Liver (tissue), 9 donors: ENCODE data around the gene MAPK4. TPM values are rescaled to one million over a fixed set of nuclear protein-coding genes. Genes with fewer than 3 reads are reported as not detected.

ENCODE experiments used
- DNase-seq: peaks from one replicate; pipeline ENCODE4 v3.0.0-alpha.2; 2017; ENCODE audit warnings: low spot score
- H3K27ac ChIP-seq, 2 donors: one replicate each; pipeline ENCODE4 v1.7.0; 2013; ENCODE audit warnings: inconsistent platforms in 2 of 2, low read length in 2 of 2, control low read depth in 1 of 2, low read depth in 1 of 2, mild to moderate bottlenecking in 1 of 2
- H3K27me3 ChIP-seq, 4 donors: one replicate each; pipeline versions ENCODE4 v1.6.1 to v1.7.0; 2013; ENCODE audit warnings: low read length in 3 of 4, inconsistent platforms in 1 of 4, mild to moderate bottlenecking in 1 of 4, moderate library complexity in 1 of 4; ENCODE audit not compliant: control insufficient read depth in 4 of 4, insufficient read depth in 4 of 4
- H3K36me3 ChIP-seq, 4 donors: one replicate each; pipeline versions ENCODE4 v1.6.1 to v1.7.0; 2013; ENCODE audit warnings: low read length in 3 of 4, mild to moderate bottlenecking in 3 of 4, low read depth in 1 of 4, moderate library complexity in 1 of 4; ENCODE audit not compliant: control insufficient read depth in 4 of 4, insufficient read depth in 3 of 4
- H3K4me1 ChIP-seq, 4 donors: one replicate each; pipeline versions ENCODE4 v1.6.1 to v1.7.0; 2013; ENCODE audit warnings: low read length in 3 of 4, mild to moderate bottlenecking in 3 of 4, moderate library complexity in 1 of 4; ENCODE audit not compliant: control insufficient read depth in 4 of 4, insufficient read depth in 4 of 4
- H3K4me3 ChIP-seq, 3 donors: one replicate each; pipeline versions ENCODE4 v1.6.1 to v1.7.0; 2013; ENCODE audit warnings: low read length in 3 of 3, control low read depth in 1 of 3, low read depth in 1 of 3, mild to moderate bottlenecking in 1 of 3
- H3K9ac ChIP-seq, 2 donors: one replicate each; pipeline ENCODE4 v1.7.0; 2013; ENCODE audit warnings: low read length in 2 of 2, mild to moderate bottlenecking in 2 of 2, moderate library complexity in 2 of 2, control low read depth in 1 of 2, low read depth in 1 of 2
- H3K9me3 ChIP-seq, 4 donors: one replicate each; pipeline versions ENCODE4 v1.6.1 to v1.7.0; 2013; ENCODE audit warnings: low read length in 3 of 4; ENCODE audit not compliant: control insufficient read depth in 4 of 4
- ATF3 ChIP-seq: IDR thresholded peaks from 2 replicates; pipeline ENCODE4 v1.6.1; 2016; ENCODE audit warnings: antibody characterized with exemption
- CTCF ChIP-seq: fragments of 150-350 bp; IDR thresholded peaks from 2 replicates; pipeline ENCODE4 v1.5.1; 2017; ENCODE audit warnings: improper control_type of control experiment, low read depth, low read length; ENCODE audit not compliant: missing input control
- FOXA1 ChIP-seq: IDR thresholded peaks from 2 replicates; pipeline ENCODE4 v1.6.1; 2016; ENCODE audit warnings: antibody characterized with exemption
- FOXA2 ChIP-seq: IDR thresholded peaks from 2 replicates; pipeline ENCODE4 v1.6.1; 2016; ENCODE audit warnings: antibody characterized with exemption
- GABPA ChIP-seq, 2 donors: IDR thresholded peaks in 1 of 2; conservative IDR thresholded peaks in 1 of 2; 2 replicates each; pipeline ENCODE4 v1.6.1; 2016; ENCODE audit warnings: antibody characterized with exemption in 2 of 2, mild to moderate bottlenecking in 1 of 2, moderate library complexity in 1 of 2
- HNF4A ChIP-seq, 2 donors: conservative IDR thresholded peaks; 2 replicates each; pipeline ENCODE4 v1.6.1; 2016; ENCODE audit warnings: antibody characterized with exemption in 2 of 2, mild to moderate bottlenecking in 2 of 2
- HNF4G ChIP-seq: IDR thresholded peaks from 2 replicates; pipeline ENCODE4 v1.6.1; 2016; ENCODE audit warnings: antibody characterized with exemption
- JUND ChIP-seq, 2 donors: IDR thresholded peaks; 2 replicates each; pipeline ENCODE4 v1.6.1; 2016; ENCODE audit warnings: antibody characterized with exemption in 2 of 2
- NR2F2 ChIP-seq: IDR thresholded peaks from 2 replicates; pipeline ENCODE4 v1.6.1; 2016; ENCODE audit warnings: antibody characterized with exemption
- RAD21 ChIP-seq, 2 donors: IDR thresholded peaks; 2 replicates each; pipeline ENCODE4 v1.6.1; 2016; ENCODE audit warnings: antibody characterized with exemption in 2 of 2, mild to moderate bottlenecking in 2 of 2
- RXRA ChIP-seq, 2 donors: IDR thresholded peaks; 2 replicates each; pipeline ENCODE4 v1.6.1; 2017 to 2018; ENCODE audit warnings: antibody characterized with exemption in 2 of 2, mild to moderate bottlenecking in 1 of 2
- SP1 ChIP-seq: IDR thresholded peaks from 2 replicates; pipeline ENCODE4 v1.6.1; 2018; ENCODE audit warnings: antibody characterized with exemption, mild to moderate bottlenecking
- TAF1 ChIP-seq: conservative IDR thresholded peaks from 2 replicates; pipeline ENCODE4 v1.6.1; 2016; ENCODE audit warnings: antibody characterized with exemption, mild to moderate bottlenecking
- WGBS: extraction: QIAGEN DNeasy Blood & Tissue Kit; methylation state at CpG from one replicate; pipeline ENCODE4 v1.1.7; 2013; 5-methylcytosine and 5-hydroxymethylcytosine counted together
- polyA plus RNA-seq, 2 donors: library from polyadenylated mRNA; stranded (reverse) in 1 of 2; unstranded in 1 of 2; fragments of 200-250 nt in 1 of 2; fragments of >200 nt in 1 of 2; fragmentation: Nextera tagmentation in 1 of 2; extraction: Ambion mirVana in 1 of 2; gene quantifications; one replicate each; pipeline versions ENCODE4 v1.2.1 to v1.2.3, GENCODE V29; 2013 to 2015
- total RNA-seq, 2 donors: library from RNA; depleted of rRNA; stranded (reverse); fragments of >200 nt; gene quantifications; one replicate each; pipeline ENCODE4 v1.2.3, GENCODE V29; 2014
- TF ChIP-seq, protein P1 (sequence below): IDR thresholded peaks from 2 replicates; pipeline ENCODE4 v1.6.1; 2016; ENCODE audit warnings: antibody characterized with exemption
- TF ChIP-seq, protein P2 (sequence below): IDR thresholded peaks from 2 replicates; pipeline ENCODE4 v1.6.1; 2016; ENCODE audit warnings: antibody characterized with exemption, mild to moderate bottlenecking
- donor health status: healthy.
- donor health status: healthy.
- donor health status: healthy.
- donor health status: healthy.
- donor health status: healthy.

MAPK4 gene
- total and polyA plus RNA-seq, 4 donors = under 0.01 to 4.9 (median 1.5) TPM

DNA sequence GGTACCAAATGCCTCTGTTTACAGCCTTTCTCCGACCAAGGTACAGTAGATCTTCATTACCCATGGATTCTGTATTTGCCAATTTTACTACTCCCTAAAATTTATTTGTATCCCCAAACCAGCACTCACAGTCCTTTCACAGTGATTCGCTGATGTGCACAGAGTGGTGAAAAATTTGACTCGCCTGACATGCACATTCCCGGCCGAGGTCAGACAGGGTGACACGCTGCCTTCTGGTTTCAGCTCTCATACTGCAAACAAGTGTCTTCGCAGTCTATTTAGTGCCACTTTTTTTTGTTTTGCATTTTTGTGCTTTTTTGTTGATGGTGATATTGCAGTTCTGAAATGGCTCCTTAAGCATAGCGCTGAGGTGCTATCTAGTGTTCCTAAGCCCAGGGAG lies 71.0 kb downstream of the MAPK4 start:
- 80% methylated on average over 8 of the region's 8 CpGs for WGBS
- TF ChIP-seq FOXA2 = no peak
- no peak for TF ChIP-seq TAF1
- TF ChIP-seq CTCF = no peak
- TF ChIP-seq, protein P1, sequence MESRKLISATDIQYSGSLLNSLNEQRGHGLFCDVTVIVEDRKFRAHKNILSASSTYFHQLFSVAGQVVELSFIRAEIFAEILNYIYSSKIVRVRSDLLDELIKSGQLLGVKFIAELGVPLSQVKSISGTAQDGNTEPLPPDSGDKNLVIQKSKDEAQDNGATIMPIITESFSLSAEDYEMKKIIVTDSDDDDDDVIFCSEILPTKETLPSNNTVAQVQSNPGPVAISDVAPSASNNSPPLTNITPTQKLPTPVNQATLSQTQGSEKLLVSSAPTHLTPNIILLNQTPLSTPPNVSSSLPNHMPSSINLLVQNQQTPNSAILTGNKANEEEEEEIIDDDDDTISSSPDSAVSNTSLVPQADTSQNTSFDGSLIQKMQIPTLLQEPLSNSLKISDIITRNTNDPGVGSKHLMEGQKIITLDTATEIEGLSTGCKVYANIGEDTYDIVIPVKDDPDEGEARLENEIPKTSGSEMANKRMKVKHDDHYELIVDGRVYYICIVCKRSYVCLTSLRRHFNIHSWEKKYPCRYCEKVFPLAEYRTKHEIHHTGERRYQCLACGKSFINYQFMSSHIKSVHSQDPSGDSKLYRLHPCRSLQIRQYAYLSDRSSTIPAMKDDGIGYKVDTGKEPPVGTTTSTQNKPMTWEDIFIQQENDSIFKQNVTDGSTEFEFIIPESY = no peak
- TF ChIP-seq RXRA (IDR thresholded peaks at IDR 0.05) = no peak
- TF ChIP-seq ATF3 = no peak
- TF ChIP-seq SP1 = no peak
- no peak for TF ChIP-seq HNF4A (conservative IDR thresholded peaks at IDR 0.05)
- no peak for TF ChIP-seq HNF4G
- no peak for TF ChIP-seq NR2F2
- TF ChIP-seq RAD21 (IDR thresholded peaks at IDR 0.05) = no peak
- TF ChIP-seq, protein P2, sequence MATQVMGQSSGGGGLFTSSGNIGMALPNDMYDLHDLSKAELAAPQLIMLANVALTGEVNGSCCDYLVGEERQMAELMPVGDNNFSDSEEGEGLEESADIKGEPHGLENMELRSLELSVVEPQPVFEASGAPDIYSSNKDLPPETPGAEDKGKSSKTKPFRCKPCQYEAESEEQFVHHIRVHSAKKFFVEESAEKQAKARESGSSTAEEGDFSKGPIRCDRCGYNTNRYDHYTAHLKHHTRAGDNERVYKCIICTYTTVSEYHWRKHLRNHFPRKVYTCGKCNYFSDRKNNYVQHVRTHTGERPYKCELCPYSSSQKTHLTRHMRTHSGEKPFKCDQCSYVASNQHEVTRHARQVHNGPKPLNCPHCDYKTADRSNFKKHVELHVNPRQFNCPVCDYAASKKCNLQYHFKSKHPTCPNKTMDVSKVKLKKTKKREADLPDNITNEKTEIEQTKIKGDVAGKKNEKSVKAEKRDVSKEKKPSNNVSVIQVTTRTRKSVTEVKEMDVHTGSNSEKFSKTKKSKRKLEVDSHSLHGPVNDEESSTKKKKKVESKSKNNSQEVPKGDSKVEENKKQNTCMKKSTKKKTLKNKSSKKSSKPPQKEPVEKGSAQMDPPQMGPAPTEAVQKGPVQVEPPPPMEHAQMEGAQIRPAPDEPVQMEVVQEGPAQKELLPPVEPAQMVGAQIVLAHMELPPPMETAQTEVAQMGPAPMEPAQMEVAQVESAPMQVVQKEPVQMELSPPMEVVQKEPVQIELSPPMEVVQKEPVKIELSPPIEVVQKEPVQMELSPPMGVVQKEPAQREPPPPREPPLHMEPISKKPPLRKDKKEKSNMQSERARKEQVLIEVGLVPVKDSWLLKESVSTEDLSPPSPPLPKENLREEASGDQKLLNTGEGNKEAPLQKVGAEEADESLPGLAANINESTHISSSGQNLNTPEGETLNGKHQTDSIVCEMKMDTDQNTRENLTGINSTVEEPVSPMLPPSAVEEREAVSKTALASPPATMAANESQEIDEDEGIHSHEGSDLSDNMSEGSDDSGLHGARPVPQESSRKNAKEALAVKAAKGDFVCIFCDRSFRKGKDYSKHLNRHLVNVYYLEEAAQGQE = no peak
- Histone ChIP-seq H3K9me3 (no peaks in the 10 kb centered on the region), H3K36me3 (no peaks in the 10 kb centered on the region), H3K4me3 (no peak overlapping the region), H3K27ac (no peak overlapping the region), H3K9ac (no peak overlapping the region), H3K27me3 (no peaks in the 10 kb centered on the region), H3K4me1 (no peaks in the 10 kb centered on the region)
- no peak for DNase-seq

GRCh38 chr18:50632895-50633515 lies 73.1 kb downstream of the MAPK4 start:
- H3K9ac ChIP-seq = no peak overlapping the region
- no peak for DNase-seq
- H3K27ac ChIP-seq = no peak overlapping the region
- WGBS = 77% methylated on average over 8 of the region's 8 CpGs
- no peaks in the 10 kb centered on the region for H3K36me3 ChIP-seq
- H3K4me1 ChIP-seq = no peaks in the 10 kb centered on the region
- no peaks in the 10 kb centered on the region for H3K9me3 ChIP-seq
- no peak overlapping the region for H3K4me3 ChIP-seq
- H3K27me3 ChIP-seq = no peaks in the 10 kb centered on the region
- TF ChIP-seq, protein P2 = no peak
- TF ChIP-seq RXRA (IDR thresholded peaks at IDR 0.05) (no peak), HNF4A (conservative IDR thresholded peaks at IDR 0.05) (no peak), ATF3 (no peak), JUND (IDR thresholded peaks at IDR 0.05) (no peak), GABPA (IDR thresholded peaks at IDR 0.05 in 1 of 2, conservative IDR thresholded peaks at IDR 0.05 in 1 of 2) (no peak), CTCF (no peak), SP1 (no peak), NR2F2 (no peak), TAF1 (no peak), HNF4G (no peak), FOXA1 (no peak)
